ENCODE measurements around the gene GMCL2. TPM values are rescaled to one million over a fixed set of nuclear protein-coding genes. Genes with fewer than 3 reads are reported as not detected.

Gene GMCL2
- total and polyA plus RNA-seq, 9 of the 15 experiments (the other 6 are each of a cell fraction or from before 2014, with no cell fraction given), result 0.04 TPM; not detected in 8

DNA sequence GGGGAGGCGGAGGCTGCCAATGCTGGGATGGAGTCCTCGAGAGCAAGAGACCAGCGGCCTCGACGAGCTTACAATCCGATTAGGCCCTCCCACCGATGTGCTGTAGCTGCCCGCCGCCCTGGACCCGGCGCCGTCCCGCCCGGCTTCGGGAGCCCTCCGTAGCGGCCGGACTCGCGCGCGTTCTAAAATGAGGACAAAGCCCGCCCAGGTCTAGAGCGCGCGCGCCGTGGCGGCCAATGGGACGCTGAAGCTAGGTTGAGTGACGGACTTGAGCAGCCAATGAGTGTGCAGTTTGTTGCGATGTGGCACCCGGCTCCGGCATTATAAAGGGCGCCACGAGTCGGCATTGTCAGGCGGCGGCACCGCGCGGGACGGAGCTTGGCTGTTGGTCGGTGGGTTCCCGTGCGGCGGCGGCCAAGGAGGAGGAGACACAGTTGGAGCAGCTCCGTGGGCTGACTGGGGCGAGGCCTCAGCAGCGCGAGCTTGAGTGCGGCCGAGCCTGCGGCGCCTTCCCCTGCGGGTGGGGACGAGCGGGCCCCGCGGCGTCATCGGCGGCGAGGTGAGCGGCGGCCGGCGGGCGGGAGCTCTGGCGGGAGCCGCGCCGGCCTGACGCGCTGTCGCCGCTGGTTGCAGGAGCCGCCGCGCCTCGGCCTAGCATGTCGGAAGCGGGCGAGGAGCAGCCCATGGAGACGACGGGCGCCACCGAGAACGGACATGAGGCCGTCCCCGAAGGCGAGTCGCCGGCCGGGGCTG lies 17.2 kb upstream of the GMCL2 start, which contains the start of gene HNRNPAB (continued):
- TF ChIP-seq MYC (IDR thresholded peaks at IDR 0.05; ENCODE audit: low read depth, low read length) (peak; percentile 99), MYC (CRISPR knock-in tag; IDR thresholded peaks at IDR 0.05; ENCODE audit: borderline replicate concordance, low read depth) (peak; percentile 91; the same call in 1 of the 2 replicates), ZNF785 (CRISPR knock-in tag; IDR thresholded peaks at IDR 0.05) (no peak), GATA2 (CRISPR knock-in tag; IDR thresholded peaks at IDR 0.05) (no peak), NR1H2 (CRISPR knock-in tag; IDR thresholded peaks at IDR 0.05) (0 out of 2 replicates have a peak, but pooled peaks have one; percentile 35), CEBPB (tag; IDR thresholded peaks at IDR 0.05) (no peak), ELF2 (CRISPR knock-in tag; IDR thresholded peaks at IDR 0.05) (no peak), ZNF212 (CRISPR knock-in tag; IDR thresholded peaks at IDR 0.05) (peak; percentile 63; the same call in 1 of the 2 replicates), HDAC6 (IDR thresholded peaks at IDR 0.05; ENCODE audit: low read depth, low read length) (no peak), MTA1 (IDR thresholded peaks at IDR 0.05; ENCODE audit: borderline replicate concordance) (no peak), PHF20 (IDR thresholded peaks at IDR 0.05; ENCODE audit: partially characterized antibody) (peak; percentile 64), POLR2AphosphoS2 (IDR thresholded peaks at IDR 0.05; ENCODE audit: low read length) (peak; percentile 70; the same call in 1 of the 2 replicates)
- TF ChIP-seq, protein P1, sequence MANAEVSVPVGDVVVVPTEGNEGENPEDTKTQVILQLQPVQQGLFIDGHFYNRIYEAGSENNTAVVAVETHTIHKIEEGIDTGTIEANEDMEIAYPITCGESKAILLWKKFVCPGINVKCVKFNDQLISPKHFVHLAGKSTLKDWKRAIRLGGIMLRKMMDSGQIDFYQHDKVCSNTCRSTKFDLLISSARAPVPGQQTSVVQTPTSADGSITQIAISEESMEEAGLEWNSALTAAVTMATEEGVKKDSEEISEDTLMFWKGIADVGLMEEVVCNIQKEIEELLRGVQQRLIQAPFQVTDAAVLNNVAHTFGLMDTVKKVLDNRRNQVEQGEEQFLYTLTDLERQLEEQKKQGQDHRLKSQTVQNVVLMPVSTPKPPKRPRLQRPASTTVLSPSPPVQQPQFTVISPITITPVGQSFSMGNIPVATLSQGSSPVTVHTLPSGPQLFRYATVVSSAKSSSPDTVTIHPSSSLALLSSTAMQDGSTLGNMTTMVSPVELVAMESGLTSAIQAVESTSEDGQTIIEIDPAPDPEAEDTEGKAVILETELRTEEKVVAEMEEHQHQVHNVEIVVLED (CRISPR knock-in tag; IDR thresholded peaks at IDR 0.05), result peak; percentile 66
- TF ChIP-seq, protein P2, sequence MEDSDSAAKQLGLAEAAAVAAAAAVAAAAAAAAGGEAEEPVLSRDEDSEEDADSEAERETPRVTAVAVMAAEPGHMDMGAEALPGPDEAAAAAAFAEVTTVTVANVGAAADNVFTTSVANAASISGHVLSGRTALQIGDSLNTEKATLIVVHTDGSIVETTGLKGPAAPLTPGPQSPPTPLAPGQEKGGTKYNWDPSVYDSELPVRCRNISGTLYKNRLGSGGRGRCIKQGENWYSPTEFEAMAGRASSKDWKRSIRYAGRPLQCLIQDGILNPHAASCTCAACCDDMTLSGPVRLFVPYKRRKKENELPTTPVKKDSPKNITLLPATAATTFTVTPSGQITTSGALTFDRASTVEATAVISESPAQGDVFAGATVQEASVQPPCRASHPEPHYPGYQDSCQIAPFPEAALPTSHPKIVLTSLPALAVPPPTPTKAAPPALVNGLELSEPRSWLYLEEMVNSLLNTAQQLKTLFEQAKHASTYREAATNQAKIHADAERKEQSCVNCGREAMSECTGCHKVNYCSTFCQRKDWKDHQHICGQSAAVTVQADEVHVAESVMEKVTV (CRISPR knock-in tag; IDR thresholded peaks at IDR 0.05), result peak; percentile 34; the same call in 1 of the 2 replicates
- TF ChIP-seq, protein P3, sequence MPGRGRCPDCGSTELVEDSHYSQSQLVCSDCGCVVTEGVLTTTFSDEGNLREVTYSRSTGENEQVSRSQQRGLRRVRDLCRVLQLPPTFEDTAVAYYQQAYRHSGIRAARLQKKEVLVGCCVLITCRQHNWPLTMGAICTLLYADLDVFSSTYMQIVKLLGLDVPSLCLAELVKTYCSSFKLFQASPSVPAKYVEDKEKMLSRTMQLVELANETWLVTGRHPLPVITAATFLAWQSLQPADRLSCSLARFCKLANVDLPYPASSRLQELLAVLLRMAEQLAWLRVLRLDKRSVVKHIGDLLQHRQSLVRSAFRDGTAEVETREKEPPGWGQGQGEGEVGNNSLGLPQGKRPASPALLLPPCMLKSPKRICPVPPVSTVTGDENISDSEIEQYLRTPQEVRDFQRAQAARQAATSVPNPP (IDR thresholded peaks at IDR 0.05; ENCODE audit: borderline replicate concordance, insufficient read depth, insufficient read length), result no peak
- TF ChIP-seq, protein P4, sequence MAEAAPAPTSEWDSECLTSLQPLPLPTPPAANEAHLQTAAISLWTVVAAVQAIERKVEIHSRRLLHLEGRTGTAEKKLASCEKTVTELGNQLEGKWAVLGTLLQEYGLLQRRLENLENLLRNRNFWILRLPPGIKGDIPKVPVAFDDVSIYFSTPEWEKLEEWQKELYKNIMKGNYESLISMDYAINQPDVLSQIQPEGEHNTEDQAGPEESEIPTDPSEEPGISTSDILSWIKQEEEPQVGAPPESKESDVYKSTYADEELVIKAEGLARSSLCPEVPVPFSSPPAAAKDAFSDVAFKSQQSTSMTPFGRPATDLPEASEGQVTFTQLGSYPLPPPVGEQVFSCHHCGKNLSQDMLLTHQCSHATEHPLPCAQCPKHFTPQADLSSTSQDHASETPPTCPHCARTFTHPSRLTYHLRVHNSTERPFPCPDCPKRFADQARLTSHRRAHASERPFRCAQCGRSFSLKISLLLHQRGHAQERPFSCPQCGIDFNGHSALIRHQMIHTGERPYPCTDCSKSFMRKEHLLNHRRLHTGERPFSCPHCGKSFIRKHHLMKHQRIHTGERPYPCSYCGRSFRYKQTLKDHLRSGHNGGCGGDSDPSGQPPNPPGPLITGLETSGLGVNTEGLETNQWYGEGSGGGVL (CRISPR knock-in tag; IDR thresholded peaks at IDR 0.05), result no peak
- TF ChIP-seq, protein P5, sequence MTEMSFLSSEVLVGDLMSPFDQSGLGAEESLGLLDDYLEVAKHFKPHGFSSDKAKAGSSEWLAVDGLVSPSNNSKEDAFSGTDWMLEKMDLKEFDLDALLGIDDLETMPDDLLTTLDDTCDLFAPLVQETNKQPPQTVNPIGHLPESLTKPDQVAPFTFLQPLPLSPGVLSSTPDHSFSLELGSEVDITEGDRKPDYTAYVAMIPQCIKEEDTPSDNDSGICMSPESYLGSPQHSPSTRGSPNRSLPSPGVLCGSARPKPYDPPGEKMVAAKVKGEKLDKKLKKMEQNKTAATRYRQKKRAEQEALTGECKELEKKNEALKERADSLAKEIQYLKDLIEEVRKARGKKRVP (CRISPR knock-in tag; IDR thresholded peaks at IDR 0.05), result peak; percentile 44; the same call in 1 of the 2 replicates
- TF ChIP-seq, protein P6, sequence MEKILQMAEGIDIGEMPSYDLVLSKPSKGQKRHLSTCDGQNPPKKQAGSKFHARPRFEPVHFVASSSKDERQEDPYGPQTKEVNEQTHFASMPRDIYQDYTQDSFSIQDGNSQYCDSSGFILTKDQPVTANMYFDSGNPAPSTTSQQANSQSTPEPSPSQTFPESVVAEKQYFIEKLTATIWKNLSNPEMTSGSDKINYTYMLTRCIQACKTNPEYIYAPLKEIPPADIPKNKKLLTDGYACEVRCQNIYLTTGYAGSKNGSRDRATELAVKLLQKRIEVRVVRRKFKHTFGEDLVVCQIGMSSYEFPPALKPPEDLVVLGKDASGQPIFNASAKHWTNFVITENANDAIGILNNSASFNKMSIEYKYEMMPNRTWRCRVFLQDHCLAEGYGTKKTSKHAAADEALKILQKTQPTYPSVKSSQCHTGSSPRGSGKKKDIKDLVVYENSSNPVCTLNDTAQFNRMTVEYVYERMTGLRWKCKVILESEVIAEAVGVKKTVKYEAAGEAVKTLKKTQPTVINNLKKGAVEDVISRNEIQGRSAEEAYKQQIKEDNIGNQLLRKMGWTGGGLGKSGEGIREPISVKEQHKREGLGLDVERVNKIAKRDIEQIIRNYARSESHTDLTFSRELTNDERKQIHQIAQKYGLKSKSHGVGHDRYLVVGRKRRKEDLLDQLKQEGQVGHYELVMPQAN (IDR thresholded peaks at IDR 0.05; ENCODE audit: borderline replicate concordance), result peak; percentile 75; the same call in 1 of the 2 replicates

Data from K562 (cell line).